NT2/D1 (cell line): ENCODE results near the gene TACR1.

ENCODE experiments used
- YY1 ChIP-seq: IDR thresholded peaks from 2 replicates; pipeline ENCODE4 v1.6.1; 2011; ENCODE audit not compliant: insufficient read length, insufficient read depth
- ZNF274 ChIP-seq: IDR thresholded peaks from 2 replicates; pipeline ENCODE4 v1.6.1; 2011; ENCODE audit warnings: mild to moderate bottlenecking, low read depth, low read length

- no peak for TF ChIP-seq ZNF274
- TF ChIP-seq YY1, result no peak
These were observed 59.0 kb downstream of the TACR1 start for GRCh38 chr2:75140288-75140687.
